IMR-90 (cell line): ENCODE data around the gene CST9L. TPM values are rescaled to one million over a fixed set of nuclear protein-coding genes. Genes with fewer than 3 reads are reported as not detected.

Experiments
- ATAC-seq: fragments of 200-7000 bp; cut with Tn5 transposase; 2 replicates; pipeline ENCODE4 v1.9.1; 2020; ENCODE audit warnings: low read depth, mild to moderate bottlenecking, moderate library complexity
- BruUV-seq: library from RNA; stranded (reverse); fragments of 400-500 nt; replicated peaks from 2 replicates; lab custom pipeline; 2021; lab: Mats Ljungman, UMichigan
- CTCF ChIA-PET: fragments of 300-600 bp; formaldehyde crosslinking; extraction: SDS; loops from one replicate; lab custom pipeline; 2021; ENCODE audit warnings: antibody characterized with exemption; lab: Yijun Ruan, JAX
- POLR2A ChIA-PET: fragments of 300-600 bp; sonication (Branson Sonifier 250); formaldehyde crosslinking; loops from one replicate; lab custom pipeline; 2022; ENCODE audit warnings: antibody characterized with exemption; ENCODE audit not compliant: unreplicated experiment; lab: Charles Lee
- DNase-seq: peaks from one replicate; pipeline ENCODE4 v3.0.0; 2013
- H2AFZ ChIP-seq: replicated peaks from 2 replicates; pipeline ENCODE3; 2013; ENCODE audit warnings: low read length, mild to moderate bottlenecking; ENCODE audit not compliant: poor library complexity
- H2AK5ac ChIP-seq: 2 replicates; pipeline ENCODE4 v1.6.1; 2013; ENCODE audit warnings: low read depth, low read length, inconsistent platforms
- H2AK9ac ChIP-seq: replicated peaks from 2 replicates; pipeline ENCODE3; 2013; ENCODE audit warnings: mild to moderate bottlenecking, low read depth, low read length, moderate library complexity; ENCODE audit not compliant: poor library complexity
- H2BK120ac ChIP-seq: 2 replicates; pipeline ENCODE4 v1.6.1; 2013; ENCODE audit warnings: low read depth, low read length, inconsistent platforms
- H2BK15ac ChIP-seq: 3 replicates; pipeline ENCODE4 v1.6.1; 2013; ENCODE audit warnings: low read depth, low read length, inconsistent platforms
- H2BK20ac ChIP-seq: 2 replicates; pipeline ENCODE4 v1.6.1; 2013; ENCODE audit warnings: low read depth, mild to moderate bottlenecking, inconsistent platforms, low read length, moderate library complexity
- H2BK5ac ChIP-seq: 2 replicates; pipeline ENCODE4 v1.6.1; 2013; ENCODE audit warnings: mild to moderate bottlenecking, low read depth, low read length, inconsistent platforms; ENCODE audit not compliant: poor library complexity, severe bottlenecking
- H3K14ac ChIP-seq: replicated peaks from 2 replicates; pipeline ENCODE4 v1.6.1; 2013; ENCODE audit warnings: low read depth, low read length, inconsistent platforms
- H3K18ac ChIP-seq: 2 replicates; pipeline ENCODE4 v1.6.1; 2013; ENCODE audit warnings: low read depth, low read length, control low read depth
- H3K23ac ChIP-seq: 2 replicates; pipeline ENCODE4 v1.6.1; 2013; ENCODE audit warnings: low read depth, low read length, inconsistent platforms
- H3K27ac ChIP-seq: 2 replicates; pipeline ENCODE4 v1.5.1; 2013; ENCODE audit warnings: mild to moderate bottlenecking, control low read depth, low read length; ENCODE audit not compliant: insufficient read depth
- H3K27me3 ChIP-seq: 2 replicates; pipeline ENCODE4 v1.6.1; 2013; ENCODE audit warnings: low read length; ENCODE audit not compliant: control insufficient read depth, insufficient read depth
- H3K36me3 ChIP-seq: 2 replicates; pipeline ENCODE4 v1.6.1; 2013; ENCODE audit warnings: low read length, mixed read lengths; ENCODE audit not compliant: control insufficient read depth, insufficient read depth
- H3K4ac ChIP-seq: 2 replicates; pipeline ENCODE4 v1.6.1; 2013; ENCODE audit warnings: low read depth, low read length, inconsistent platforms
- H3K4me1 ChIP-seq: 2 replicates; pipeline ENCODE4 v1.6.1; 2013; ENCODE audit warnings: low read length, mixed read lengths; ENCODE audit not compliant: control insufficient read depth, insufficient read depth
- H3K4me2 ChIP-seq: 2 replicates; pipeline ENCODE4 v1.6.1; 2013; ENCODE audit warnings: low read depth, mild to moderate bottlenecking, control low read depth, low read length, moderate library complexity
- H3K4me3 ChIP-seq: 2 replicates; pipeline ENCODE4 v1.5.1; 2013; ENCODE audit warnings: low read depth, mild to moderate bottlenecking, control low read depth, low read length, moderate library complexity; ENCODE audit not compliant: insufficient read depth
- H3K56ac ChIP-seq: 2 replicates; pipeline ENCODE4 v1.6.1; 2013; ENCODE audit warnings: low read length, inconsistent platforms; ENCODE audit not compliant: insufficient read depth; ENCODE audit errors: extremely low read depth
- H3K79me1 ChIP-seq, 2 experiments: 2 replicates each; pipeline ENCODE4 v1.6.1; 2013; ENCODE audit warnings: low read length in 2 of 2, inconsistent platforms in 1 of 2, low read depth in 1 of 2
- H3K9ac ChIP-seq: 2 replicates; pipeline ENCODE4 v1.6.1; 2013; ENCODE audit warnings: low read depth, low read length, control low read depth
- H3K9me1 ChIP-seq: 2 replicates; pipeline ENCODE4 v1.6.1; 2013; ENCODE audit warnings: low read length, inconsistent platforms; ENCODE audit not compliant: insufficient read depth
- H3K9me3 ChIP-seq: 2 replicates; pipeline ENCODE4 v1.6.1; 2013; ENCODE audit warnings: low read length; ENCODE audit not compliant: control insufficient read depth, insufficient read depth
- H4K20me1 ChIP-seq: 2 replicates; pipeline ENCODE4 v1.6.1; 2013; ENCODE audit warnings: low read length, inconsistent platforms; ENCODE audit not compliant: insufficient read depth
- H4K5ac ChIP-seq: 2 replicates; pipeline ENCODE4 v1.6.1; 2013; ENCODE audit warnings: mild to moderate bottlenecking, low read depth, low read length, control low read depth
- H4K8ac ChIP-seq, 2 experiments: 2 replicates each; pipeline ENCODE4 v1.6.1; 2013; ENCODE audit warnings: low read depth in 2 of 2, low read length in 2 of 2, control low read depth in 1 of 2, inconsistent platforms in 1 of 2
- H4K91ac ChIP-seq: 2 replicates; pipeline ENCODE4 v1.6.1; 2013; ENCODE audit warnings: low read depth, low read length, inconsistent platforms; ENCODE audit not compliant: insufficient read depth
- RAD21 ChIP-seq: IDR thresholded peaks from 2 replicates; pipeline ENCODE4 v1.6.1; 2012; ENCODE audit warnings: low read length, improper control_type of control experiment
- WGBS, 2 experiments: methylation state at CpG; one replicate each; pipeline versions ENCODE4 v1.1.5 to v1.1.7; 2013; ENCODE audit warnings: missing lambda C conversion rate in 2 of 2; ENCODE audit not compliant: insufficient read length in 1 of 2; ENCODE audit errors: extremely low coverage in 2 of 2; 5-methylcytosine and 5-hydroxymethylcytosine counted together
- dilution Hi-C: fragments of 300-500 bp; cut with HindIII; formaldehyde crosslinking; loops from one replicate; pipeline ENCODE4 v1.14.3; 2018; ENCODE audit warnings: low sequenced_read_pairs; ENCODE audit not compliant: unreplicated experiment
- in situ Hi-C: fragments of 300-500 bp; cut with MboI; formaldehyde crosslinking; loops from 3 replicates; pipeline ENCODE4 v1.14.3; 2019; ENCODE audit warnings: low sequenced_read_pairs, inconsistent platforms, mixed read lengths
- intact Hi-C: fragments of 100-400 bp; cut with micrococcal nuclease; formaldehyde crosslinking; loops from 2 replicates; pipeline ENCODE4 v1.10.0; 2022
- polyA plus RNA-seq, 3 experiments: library from polyadenylated mRNA; depleted of rRNA; stranded (reverse); fragments of >200 nt; gene quantifications; 2 replicates each; pipeline ENCODE4 v1.2.3, GENCODE V29; 2012; ENCODE audit warnings: low replicate concordance in 1 of 3
- total RNA-seq: library from RNA; depleted of rRNA; stranded (reverse); fragments of >200 nt; gene quantifications from 2 replicates; pipeline ENCODE4 v1.2.3, GENCODE V29; 2012

The CST9L gene
- total and polyA plus RNA-seq, 2 of the 4 experiments (the other 2 are of a cell fraction): not detected

- no peak overlapping the region for H2BK120ac ChIP-seq
- H2AFZ ChIP-seq: no peak overlapping the region
- no peak overlapping the region for H2BK20ac ChIP-seq
- H3K4me3 ChIP-seq: no peak overlapping the region
- intact Hi-C loops: no loop called here
- ChIA-PET CTCF (no interaction called here), POLR2A (no interaction called here)
- no peak for DNase-seq
- no peaks in the 10 kb centered on the region for H3K9me1 ChIP-seq
- no peaks in the 10 kb centered on the region for H3K4me1 ChIP-seq
- H3K79me1 ChIP-seq: no peaks in the 10 kb centered on the region
- H3K4ac ChIP-seq: no peak overlapping the region
- no peak overlapping the region for H2AK5ac ChIP-seq
- H3K9me3 ChIP-seq: 0 out of 2 replicates have a peak, but pooled peaks cover 2% of the 10 kb centered on the region
- H2AK9ac ChIP-seq: no peak overlapping the region
- H3K56ac ChIP-seq: no peak overlapping the region
- H3K14ac ChIP-seq: no peak overlapping the region
- no peak for ATAC-seq
- no peak overlapping the region for H2BK15ac ChIP-seq
- no peak overlapping the region for H3K4me2 ChIP-seq
- H3K27ac ChIP-seq: no peak overlapping the region
- H3K23ac ChIP-seq: no peak overlapping the region
- H3K27me3 ChIP-seq: no peaks in the 10 kb centered on the region
- dilution Hi-C loops: no loop called here
- no peaks in the 10 kb centered on the region for H4K20me1 ChIP-seq
- WGBS, 2 experiments: 0% methylated on average over 1 of the region's 1 CpG; no CpG with 5 or more reads in 1 of the 2 experiments
- no TSS peak for BruUV-seq
- H3K36me3 ChIP-seq: no peaks in the 10 kb centered on the region
- no peak overlapping the region for H3K18ac ChIP-seq
- H4K5ac ChIP-seq: no peak overlapping the region
- H4K8ac ChIP-seq: no peak overlapping the region
- no peak overlapping the region for H4K91ac ChIP-seq
- H3K9ac ChIP-seq: no peak overlapping the region
- in situ Hi-C loops: no loop called here
- TF ChIP-seq RAD21: no peak
- no peak overlapping the region for H2BK5ac ChIP-seq
Measured at GRCh38 chr20:23528867-23529431, 39.3 kb downstream of the CST9L start.
